Kidney epithelial cell (primary cell): Measurements from ENCODE around the gene RNF43. TPM values are rescaled to one million over a fixed set of nuclear protein-coding genes. Genes with fewer than 3 reads are reported as not detected.
"Not testable (repeated sequence)": the region's sequence is repeated elsewhere in the genome, so short reads cannot be mapped to it uniquely, and the experiment has no call there.

Experiments
- DNase-seq: peaks from one replicate; pipeline ENCODE4 v3.0.0-alpha.2; 2010; ENCODE audit warnings: low read depth
- H3K27me3 ChIP-seq: 2 replicates; pipeline ENCODE4 v1.6.0; 2011; ENCODE audit warnings: low read length; ENCODE audit not compliant: control insufficient read depth, insufficient read depth
- H3K36me3 ChIP-seq: 2 replicates; pipeline ENCODE4 v1.5.1; 2011; ENCODE audit warnings: low read length; ENCODE audit not compliant: control insufficient read depth, insufficient read depth
- H3K4me3 ChIP-seq: 2 replicates; pipeline ENCODE4 v1.5.1; 2011; ENCODE audit warnings: low read depth, mild to moderate bottlenecking, control low read depth, low read length
- total RNA-seq: library from RNA; depleted of rRNA; stranded (reverse); fragments of >200 nt; gene quantifications from 2 replicates; pipeline ENCODE4 v1.2.3, GENCODE V29; 2015
- TF ChIP-seq, protein P1 (sequence below): IDR thresholded peaks from 2 replicates; pipeline ENCODE4 v1.5.1; 2011; ENCODE audit warnings: mild to moderate bottlenecking, moderate library complexity, low read length, control low read depth, inconsistent platforms; ENCODE audit not compliant: insufficient read depth, poor library complexity, severe bottlenecking

The RNF43 gene
- total RNA-seq, 1 donor from 2014 or later: 2.3 TPM

DNA sequence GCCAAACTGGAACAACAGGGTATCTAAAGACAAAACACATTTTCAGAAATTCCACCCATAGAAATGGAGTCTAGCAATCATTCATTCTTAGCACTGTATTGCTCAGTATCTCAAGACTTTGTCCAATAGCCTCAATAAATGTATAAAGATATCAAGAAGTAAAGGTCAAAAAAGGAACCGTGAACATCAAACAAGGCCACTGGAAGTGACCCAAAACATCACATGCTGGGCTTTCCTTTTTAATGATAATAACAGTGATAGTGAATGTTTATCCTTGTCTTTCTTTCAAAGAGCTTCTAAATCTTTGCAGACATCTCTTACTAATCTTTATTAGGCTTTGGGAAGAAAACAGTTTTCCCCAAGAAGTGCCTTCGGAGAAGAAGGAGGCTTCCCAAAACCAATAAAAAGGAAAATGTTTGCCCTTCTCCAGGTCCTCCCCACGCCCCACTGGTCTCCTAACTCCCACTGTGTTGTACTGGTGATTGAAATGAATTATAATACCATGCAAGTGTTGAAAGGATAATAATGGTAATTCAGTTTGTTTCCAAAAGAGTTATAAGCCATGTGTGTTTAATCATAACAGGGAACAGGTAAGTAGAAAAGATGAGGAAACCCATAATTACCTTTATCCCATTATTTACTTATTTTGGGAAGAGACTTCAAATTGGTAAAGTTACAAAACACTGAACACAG, 18.6 kb downstream of the RNF43 start:
- no peak overlapping the region for H3K4me3 ChIP-seq
- H3K27me3 ChIP-seq: no peaks in the 10 kb centered on the region
- TF ChIP-seq, protein P1, sequence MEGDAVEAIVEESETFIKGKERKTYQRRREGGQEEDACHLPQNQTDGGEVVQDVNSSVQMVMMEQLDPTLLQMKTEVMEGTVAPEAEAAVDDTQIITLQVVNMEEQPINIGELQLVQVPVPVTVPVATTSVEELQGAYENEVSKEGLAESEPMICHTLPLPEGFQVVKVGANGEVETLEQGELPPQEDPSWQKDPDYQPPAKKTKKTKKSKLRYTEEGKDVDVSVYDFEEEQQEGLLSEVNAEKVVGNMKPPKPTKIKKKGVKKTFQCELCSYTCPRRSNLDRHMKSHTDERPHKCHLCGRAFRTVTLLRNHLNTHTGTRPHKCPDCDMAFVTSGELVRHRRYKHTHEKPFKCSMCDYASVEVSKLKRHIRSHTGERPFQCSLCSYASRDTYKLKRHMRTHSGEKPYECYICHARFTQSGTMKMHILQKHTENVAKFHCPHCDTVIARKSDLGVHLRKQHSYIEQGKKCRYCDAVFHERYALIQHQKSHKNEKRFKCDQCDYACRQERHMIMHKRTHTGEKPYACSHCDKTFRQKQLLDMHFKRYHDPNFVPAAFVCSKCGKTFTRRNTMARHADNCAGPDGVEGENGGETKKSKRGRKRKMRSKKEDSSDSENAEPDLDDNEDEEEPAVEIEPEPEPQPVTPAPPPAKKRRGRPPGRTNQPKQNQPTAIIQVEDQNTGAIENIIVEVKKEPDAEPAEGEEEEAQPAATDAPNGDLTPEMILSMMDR: no peak
- DNase-seq: no peak
- H3K36me3 ChIP-seq: no peaks in the 10 kb centered on the region

DNA sequence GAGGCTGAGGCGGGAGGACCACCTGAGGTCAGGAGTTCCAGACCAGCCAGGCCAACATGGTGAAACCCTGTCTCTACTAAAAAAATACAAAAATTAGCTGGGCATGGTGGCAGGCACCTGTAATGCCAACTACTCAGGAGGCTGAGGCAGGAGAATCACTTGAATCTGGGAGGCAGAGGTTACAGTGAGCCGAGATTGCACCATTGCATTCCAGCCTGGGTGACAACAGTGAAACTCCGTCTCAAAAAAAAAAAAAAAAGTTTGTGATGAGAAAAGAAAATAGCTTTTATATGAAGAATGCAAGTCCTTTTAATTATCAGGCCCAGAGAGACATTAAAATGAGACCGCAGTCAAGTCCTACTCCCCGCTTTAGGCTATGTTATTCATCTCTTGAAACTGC, 19.9 kb downstream of the RNF43 start:
- not testable (repeated sequence) for H3K36me3 ChIP-seq, H3K27me3 ChIP-seq, DNase-seq, H3K4me3 ChIP-seq

DNA sequence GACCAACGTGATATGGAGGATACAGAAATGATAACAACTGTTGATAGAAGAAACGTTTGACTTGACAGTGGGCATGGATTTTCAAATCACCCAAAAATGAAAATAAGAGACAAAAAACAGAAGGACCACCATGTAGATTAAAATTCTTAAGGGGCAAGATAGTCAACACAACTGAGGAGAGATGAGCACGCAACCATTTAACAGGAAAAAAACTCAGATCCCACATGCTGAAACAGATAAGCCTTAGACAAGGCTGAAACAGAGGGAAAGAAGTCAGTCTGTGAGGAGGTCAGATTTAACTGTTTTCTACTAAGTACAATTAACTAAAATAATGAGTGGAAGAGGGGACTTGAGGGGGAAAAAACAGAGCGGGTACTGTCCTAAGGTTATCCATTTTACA, 21.2 kb downstream of the RNF43 start:
- TF ChIP-seq, protein P1: no peak
- Histone ChIP-seq H3K36me3 (no peaks in the 10 kb centered on the region), H3K27me3 (no peaks in the 10 kb centered on the region), H3K4me3 (no peak overlapping the region)
- no peak for DNase-seq

DNA sequence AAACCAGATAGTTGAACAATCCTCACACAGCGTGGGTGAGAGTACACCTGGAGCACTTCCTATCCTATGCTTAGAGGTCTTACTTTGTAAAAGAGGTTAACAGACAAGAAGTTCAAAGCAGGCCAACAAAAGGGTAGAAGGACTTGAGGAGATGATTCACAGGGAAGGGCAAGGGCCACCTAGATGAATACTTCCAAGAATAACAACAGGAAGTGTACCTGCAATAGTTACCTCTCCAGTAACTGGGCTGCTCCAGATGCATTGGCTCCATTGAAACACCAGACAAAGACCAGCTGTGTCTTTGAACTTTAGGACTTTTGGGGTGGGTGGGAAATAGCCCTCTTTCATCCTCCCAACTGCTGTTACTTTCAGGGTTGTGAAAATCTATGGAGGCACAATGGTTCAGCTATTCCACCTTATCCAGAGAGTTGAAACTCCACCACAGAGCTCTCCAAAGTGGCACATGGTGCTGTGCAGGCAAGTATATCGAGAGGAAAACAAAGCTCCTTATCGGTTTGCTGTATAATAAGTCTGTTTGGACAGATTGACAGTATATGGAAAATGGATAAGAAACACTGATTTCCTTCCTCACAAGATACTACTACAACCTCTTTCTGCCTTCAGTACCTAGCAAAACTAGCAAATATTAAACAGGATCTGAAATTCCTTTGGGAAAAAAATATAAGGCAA, 22.7 kb downstream of the RNF43 start:
- Histone ChIP-seq H3K27me3 (no peaks in the 10 kb centered on the region), H3K4me3 (no peak overlapping the region), H3K36me3 (no peaks in the 10 kb centered on the region)
- TF ChIP-seq, protein P1: no peak
- DNase-seq: no peak

DNA sequence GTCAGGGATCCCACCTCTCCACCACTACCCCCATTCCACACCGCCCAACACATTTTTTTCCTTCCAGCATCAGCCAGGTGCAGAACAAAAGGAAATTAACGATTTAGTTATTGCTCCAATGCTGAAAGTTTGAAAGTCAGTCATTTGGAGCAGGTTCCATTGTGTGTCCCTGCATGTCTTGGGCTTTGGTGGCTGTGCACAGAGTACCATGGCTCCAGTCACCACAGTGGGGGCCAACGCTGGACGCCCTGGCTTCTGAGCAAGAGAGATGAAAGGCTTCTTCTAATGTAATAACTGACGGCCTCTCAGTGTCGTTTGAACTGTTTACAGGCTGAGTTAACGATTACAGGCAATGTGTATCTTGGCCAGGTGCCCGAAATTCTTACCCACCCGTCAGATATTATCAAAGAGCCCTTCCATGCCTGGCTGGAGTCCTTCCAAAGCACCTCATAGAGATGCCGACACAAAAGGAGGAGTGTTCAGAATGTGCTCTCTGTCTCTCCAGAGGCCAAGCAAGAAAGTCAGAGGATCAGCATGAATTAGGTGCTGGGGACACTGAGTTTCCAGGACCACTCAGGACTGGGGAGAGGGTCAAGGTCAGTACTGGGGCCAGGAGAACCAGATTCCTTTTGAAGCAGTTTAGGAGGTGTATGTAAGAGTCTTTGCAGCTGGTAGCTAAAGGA, 25.9 kb downstream of the RNF43 start:
- TF ChIP-seq, protein P1: no peak
- no peaks in the 10 kb centered on the region for H3K27me3 ChIP-seq
- peak; percentile 84 for DNase-seq
- H3K36me3 ChIP-seq: no peaks in the 10 kb centered on the region
- H3K4me3 ChIP-seq: no peak overlapping the region

DNA sequence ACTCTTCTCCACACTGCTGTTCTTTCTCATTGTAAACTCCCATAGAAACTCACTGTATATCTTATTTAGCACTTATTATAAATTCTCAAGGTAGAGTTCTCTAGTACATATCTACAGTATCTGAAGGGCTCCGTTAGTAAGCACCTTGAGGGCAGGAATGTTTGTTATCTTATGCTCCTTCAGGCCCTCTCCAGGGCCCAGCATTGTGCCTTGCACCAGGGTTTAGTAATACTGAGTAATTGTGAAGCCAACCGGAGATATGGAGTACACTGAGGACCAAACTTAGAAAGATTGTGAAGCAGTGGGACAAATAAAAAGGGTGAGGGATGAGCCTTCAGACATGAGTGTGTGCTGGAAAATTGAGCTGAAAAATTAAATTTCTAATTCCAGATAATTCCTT, 26.4 kb downstream of the RNF43 start:
- no peaks in the 10 kb centered on the region for H3K36me3 ChIP-seq
- no peaks in the 10 kb centered on the region for H3K27me3 ChIP-seq
- DNase-seq: no peak
- H3K4me3 ChIP-seq: no peak overlapping the region
- TF ChIP-seq, protein P1: no peak
